HS-5 (cell line): ENCODE data around the gene TAF4.

Experiments
- DNase-seq: peaks from one replicate; pipeline ENCODE4 v3.0.0-alpha.2; 2012; ENCODE audit warnings: low read depth

TAF4 gene

DNA sequence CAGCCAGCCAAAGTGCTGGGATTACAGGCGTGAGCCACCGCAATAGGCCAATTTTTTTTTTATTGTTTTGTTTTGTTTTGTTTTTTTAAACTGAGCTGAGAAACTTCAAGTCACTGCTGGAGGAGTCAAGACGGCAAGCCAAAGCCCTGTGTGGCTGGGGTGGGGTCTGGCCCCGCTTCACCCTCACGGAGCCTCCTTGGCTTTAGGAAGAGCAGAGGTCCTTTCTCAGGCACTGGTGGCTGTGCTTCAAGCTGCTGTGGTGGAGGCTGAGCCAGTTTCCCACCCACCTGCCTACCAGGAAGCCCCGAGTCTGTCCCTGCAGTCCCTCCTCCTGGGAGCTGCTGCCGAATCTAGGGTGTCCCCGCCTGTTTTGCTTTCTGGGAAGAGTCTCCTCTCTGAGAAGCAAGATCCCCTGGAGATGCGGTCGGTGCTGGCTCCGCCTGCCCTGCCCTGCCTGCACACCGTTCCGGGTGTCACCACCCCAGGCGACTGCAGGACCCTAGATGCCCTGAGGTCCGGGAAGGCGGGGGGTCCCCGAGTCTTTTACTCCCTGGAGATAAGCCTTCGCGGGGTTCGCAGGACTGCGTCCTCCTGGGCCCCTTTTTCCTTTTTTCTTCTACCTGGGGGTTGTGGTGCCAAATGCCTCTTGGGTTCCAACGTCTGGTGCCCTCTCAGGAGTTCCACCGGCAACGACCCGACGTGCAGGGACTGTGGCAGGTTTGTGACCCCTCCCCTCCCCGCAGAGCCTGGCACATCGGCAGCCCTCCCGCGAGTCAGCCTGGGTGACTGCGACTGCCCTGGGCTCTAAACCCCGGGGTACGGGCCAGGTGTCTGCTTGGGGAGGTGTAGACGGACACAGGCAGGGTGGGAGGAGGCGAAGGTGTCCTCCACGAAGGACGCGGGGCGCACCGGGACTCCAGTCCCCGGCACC is 100.7 kb downstream of the TAF4 start:
- DNase-seq = no peak

GRCh38 chr20:61963885-61964674 is 101.6 kb downstream of the TAF4 start:
- DNase-seq = no peak

DNA sequence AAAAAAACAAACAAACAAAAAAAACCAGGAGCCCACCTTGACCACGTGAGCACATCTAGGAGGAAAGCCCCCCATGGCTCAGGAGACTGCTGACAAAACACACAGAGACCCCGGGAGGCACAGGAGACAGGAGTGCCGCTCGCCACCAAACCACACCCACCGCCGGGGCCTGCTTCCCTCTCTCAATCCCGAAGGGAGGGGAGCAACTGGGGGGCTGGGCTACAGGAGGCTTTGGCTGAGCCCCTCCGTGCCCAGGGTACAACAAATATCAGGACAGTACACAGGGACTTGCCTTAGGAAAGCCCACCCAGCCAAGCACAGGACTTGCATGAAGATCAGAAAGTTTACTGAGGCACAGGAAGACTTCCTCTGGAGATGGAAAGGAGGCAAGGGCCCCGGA is 102.5 kb downstream of the TAF4 start:
- no peak for DNase-seq

- DNase-seq = no peak
Observed at GRCh38 chr20:61960836-61961235, 104.8 kb downstream of the TAF4 start.

- DNase-seq = no peak
Observed at GRCh38 chr20:61958773-61959700, 106.6 kb downstream of the TAF4 start.

- DNase-seq = no peak
Observed at GRCh38 chr20:61957961-61958715, 107.5 kb downstream of the TAF4 start.

GRCh38 chr20:61956396-61957342 is 109.0 kb downstream of the TAF4 start:
- DNase-seq = no peak

GRCh38 chr20:61955668-61956395 is 109.8 kb downstream of the TAF4 start:
- no peak for DNase-seq

- DNase-seq = no peak
Observed at GRCh38 chr20:61954276-61955021, 111.2 kb downstream of the TAF4 start.

DNA sequence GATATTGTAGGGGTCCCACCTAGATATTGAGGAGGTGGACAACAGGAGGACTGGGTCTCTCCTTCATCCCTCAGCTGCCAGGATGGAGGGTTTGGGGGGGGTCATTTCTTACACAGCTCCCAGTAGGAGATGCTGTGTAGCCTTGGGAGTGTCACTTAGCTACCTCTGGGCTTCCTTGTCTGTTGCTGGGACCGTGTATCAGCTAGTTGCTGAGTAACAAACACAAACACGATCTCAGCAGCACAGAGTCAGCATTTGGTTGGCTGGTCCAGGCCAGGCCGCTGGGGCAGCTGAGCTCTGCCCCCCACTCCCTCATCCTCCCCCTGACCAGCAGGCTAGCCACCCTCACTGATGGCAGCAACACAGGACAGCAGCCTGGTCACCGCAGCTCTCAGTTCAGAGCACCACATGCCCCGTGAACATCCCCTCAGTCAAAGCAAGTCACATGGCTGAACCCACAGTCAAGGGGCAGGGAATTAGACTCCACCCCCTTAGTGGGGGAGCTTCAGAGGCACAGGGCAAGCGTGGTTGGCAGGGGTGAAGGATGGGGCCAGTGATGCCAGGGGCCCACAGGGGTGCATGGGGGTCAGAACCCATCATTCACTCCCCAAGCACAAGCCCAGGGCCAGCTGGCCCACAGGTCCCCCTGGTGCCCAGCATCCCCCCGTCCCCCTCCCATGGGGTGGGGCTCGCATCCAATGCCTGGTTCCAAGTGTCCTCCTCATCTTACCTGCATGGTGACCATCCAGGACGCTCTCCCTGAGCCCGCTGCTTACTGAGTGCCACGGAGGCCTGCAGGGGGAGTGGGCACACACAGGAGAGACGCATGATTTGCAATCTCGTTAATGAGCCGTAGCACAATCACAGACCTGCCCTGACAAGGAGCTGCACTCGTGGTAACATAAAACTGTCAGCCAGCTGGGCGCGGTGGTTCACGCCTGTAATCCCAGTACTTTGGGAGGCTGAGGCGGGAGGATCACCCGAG is 112.4 kb downstream of the TAF4 start:
- DNase-seq = no peak

DNA sequence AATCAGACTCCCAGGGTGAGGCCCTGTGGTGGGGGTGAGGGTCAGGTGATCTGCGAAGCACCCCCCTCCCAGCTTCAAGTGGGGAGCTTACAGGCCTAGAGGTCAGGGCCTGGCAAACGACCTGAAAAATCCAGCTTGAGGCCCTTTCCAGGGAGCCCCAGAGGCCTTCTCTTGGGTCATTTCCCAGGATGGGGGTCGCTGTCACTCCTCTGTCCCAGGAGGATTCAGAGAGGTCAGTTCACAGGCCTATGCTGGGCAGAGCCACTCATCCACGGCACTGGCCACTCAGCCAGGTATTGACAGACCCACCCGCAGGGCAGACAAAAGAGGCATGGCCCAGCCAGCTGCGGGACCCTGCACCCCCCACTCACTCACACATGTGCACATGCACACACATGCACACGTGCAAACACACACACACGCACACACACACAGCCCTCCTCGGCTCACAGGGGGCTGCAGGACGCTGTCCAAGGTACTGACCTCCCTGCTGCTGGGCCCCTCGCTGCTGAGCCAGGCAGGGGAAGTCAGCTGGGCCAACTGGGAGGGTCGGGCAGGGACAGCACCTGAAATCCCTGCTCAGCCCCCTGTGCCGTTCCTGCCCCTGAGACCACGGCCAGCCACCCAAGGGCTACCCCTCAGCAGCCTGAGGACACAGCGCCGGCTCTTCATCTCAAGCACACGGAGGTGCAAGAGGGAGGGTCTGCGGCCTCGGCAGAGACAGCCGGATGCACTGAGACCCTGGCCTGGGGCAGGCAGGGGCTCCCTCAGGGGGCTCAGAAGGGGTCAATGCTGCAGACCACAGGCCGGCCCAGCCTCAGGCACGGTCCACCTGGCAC is 113.8 kb downstream of the TAF4 start:
- DNase-seq = no peak

DNA sequence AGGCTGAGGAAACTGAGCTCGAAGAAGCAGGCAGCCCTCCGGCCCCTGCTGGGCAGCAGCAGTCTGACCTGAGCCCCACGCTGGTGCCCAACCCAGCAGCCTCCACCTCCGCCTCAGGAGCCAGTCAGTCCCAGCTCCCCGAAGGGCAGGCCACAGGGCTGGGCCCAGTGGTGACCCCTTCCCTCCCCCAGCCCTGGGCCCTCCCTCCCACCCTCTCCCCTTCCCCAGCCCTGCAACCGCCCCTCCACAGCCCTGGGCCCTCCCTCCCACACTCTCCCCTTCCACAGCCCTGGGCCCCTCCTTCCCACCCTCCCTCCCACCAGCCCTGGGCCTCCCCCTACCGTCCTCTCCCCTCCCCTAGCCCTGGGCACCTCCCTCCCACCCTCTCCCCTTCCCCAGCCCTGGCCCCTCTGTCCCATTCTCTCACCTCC is 115.0 kb downstream of the TAF4 start:
- DNase-seq = no peak

DNA sequence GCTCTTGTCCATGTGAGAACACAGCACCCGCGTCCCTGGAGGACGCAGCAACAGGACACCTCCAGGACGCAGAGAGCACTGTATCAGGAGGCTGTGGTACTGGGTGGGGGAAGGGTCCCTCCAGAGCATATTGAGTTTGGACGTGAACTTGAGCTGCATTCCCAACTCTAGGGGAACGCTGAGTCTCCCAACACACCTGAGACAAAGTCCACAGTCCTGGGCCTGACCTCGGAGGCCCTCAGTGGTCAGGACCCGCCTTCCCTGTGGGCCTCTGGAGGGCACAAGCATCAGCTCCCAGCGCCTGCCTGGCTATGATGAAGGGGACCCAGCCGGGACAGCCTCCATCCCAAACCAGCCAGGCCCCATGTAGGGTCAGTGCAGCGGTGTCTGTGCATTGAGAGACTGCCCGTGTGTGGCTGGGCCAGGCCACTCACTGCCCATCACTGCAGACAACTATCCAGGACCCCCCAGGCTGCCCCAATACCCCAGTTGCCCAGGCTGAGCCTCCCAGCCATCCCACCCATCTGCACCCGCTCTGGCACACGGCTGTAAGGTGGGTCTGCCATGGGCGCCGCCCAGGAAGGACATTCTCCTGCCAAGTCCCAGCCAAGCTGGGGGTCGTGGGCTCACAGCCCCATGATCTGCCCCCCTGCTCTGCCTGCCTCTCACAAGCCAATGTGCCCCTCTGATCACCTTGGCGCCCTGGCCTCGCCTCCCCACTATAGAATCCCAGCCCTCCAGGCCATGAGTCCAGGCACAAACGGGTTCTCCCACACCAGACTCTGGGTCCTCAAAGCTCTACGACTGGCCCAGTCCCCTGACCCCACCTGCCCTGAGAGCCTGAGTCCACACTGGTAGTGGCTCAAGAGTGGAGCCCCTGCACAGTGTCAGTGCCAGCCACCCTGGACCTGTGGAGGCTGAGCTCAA is 115.7 kb downstream of the TAF4 start:
- DNase-seq = no peak

- DNase-seq = no peak
Observed at GRCh38 chr20:61949363-61949713, 116.3 kb downstream of the TAF4 start.

- DNase-seq = no peak
Observed at GRCh38 chr20:61948586-61949362, 116.9 kb downstream of the TAF4 start.
